ENCODE results near the gene ELL.

GRCh38 chr19:18531485-18531884 is 9.6 kb upstream of the ELL start:
- TF ChIP-seq CTCF (IDR thresholded peaks at IDR 0.05), result no peak
- TF ChIP-seq POLR2AphosphoS5 (IDR thresholded peaks at IDR 0.05), result no peak
